Glutamatergic neuron (in vitro differentiated cells): ENCODE measurements around the gene ZNF438. TPM values are rescaled to one million over a fixed set of nuclear protein-coding genes. Genes with fewer than 3 reads are reported as not detected.

Experiments used
- DNase-seq: peaks from one replicate; pipeline ENCODE4 v3.0.0; 2022
- H3K27ac Mint-ChIP-seq: one replicate; pipeline ENCODE4 v1.8.0; 2020; ENCODE audit warnings: mild to moderate bottlenecking, mixed read lengths, inconsistent platforms; ENCODE audit not compliant: unreplicated experiment
- H3K27me3 Mint-ChIP-seq: one replicate; pipeline ENCODE4 v1.8.0; 2020; ENCODE audit warnings: mild to moderate bottlenecking, moderate library complexity, mixed read lengths, inconsistent platforms; ENCODE audit not compliant: unreplicated experiment
- H3K36me3 Mint-ChIP-seq: one replicate; pipeline ENCODE4 v1.8.0; 2020; ENCODE audit warnings: mild to moderate bottlenecking, mixed read lengths, inconsistent platforms; ENCODE audit not compliant: unreplicated experiment
- H3K4me1 Mint-ChIP-seq: one replicate; pipeline ENCODE4 v1.8.0; 2020; ENCODE audit warnings: mild to moderate bottlenecking, low read depth, mixed read lengths, inconsistent platforms; ENCODE audit not compliant: unreplicated experiment
- H3K4me3 Mint-ChIP-seq: one replicate; pipeline ENCODE4 v1.8.0; 2020; ENCODE audit warnings: mild to moderate bottlenecking, mixed read lengths, inconsistent platforms; ENCODE audit not compliant: unreplicated experiment
- H3K9me3 Mint-ChIP-seq: one replicate; pipeline ENCODE4 v1.8.0; 2020; ENCODE audit warnings: mild to moderate bottlenecking, moderate library complexity, mixed read lengths, inconsistent platforms; ENCODE audit not compliant: unreplicated experiment
- CTCF ChIP-seq: fragments of 200-600 bp; sonication (generic); IDR thresholded peaks from one replicate; pipeline ENCODE4 v1.5.0; 2021; ENCODE audit not compliant: partially characterized antibody, unreplicated experiment
- total RNA-seq: library from RNA; stranded (reverse); fragmentation: NEBNext Ultra II Directional; extraction: Animal tissue kit (Norgen Biotek cat#: 25700); gene quantifications from one replicate; pipeline ENCODE4 v1.2.1, GENCODE V29; 2021; ENCODE audit not compliant: unreplicated experiment

ZNF438 gene
- total RNA-seq, 1 donor from 2014 or later = 3.5 TPM

- no peaks in the 10 kb centered on the region for H3K27me3 Mint-ChIP-seq
- no peak overlapping the region for H3K4me3 Mint-ChIP-seq
- H3K4me1 Mint-ChIP-seq = no peaks in the 10 kb centered on the region
- no peaks in the 10 kb centered on the region for H3K36me3 Mint-ChIP-seq
- no peak for DNase-seq
- no peak for TF ChIP-seq CTCF
- no peak overlapping the region for H3K27ac Mint-ChIP-seq
- H3K9me3 Mint-ChIP-seq = no peaks in the 10 kb centered on the region
Observed at GRCh38 chr10:30973737-30974136, 57.9 kb downstream of the ZNF438 start.

- Mint-ChIP-seq H3K36me3 (no peaks in the 10 kb centered on the region), H3K27me3 (no peaks in the 10 kb centered on the region), H3K4me3 (no peak overlapping the region), H3K9me3 (no peaks in the 10 kb centered on the region), H3K27ac (no peak overlapping the region), H3K4me1 (no peaks in the 10 kb centered on the region)
- no peak for TF ChIP-seq CTCF
- DNase-seq = no peak
Observed at GRCh38 chr10:30970760-30971460, 60.8 kb downstream of the ZNF438 start.

DNA sequence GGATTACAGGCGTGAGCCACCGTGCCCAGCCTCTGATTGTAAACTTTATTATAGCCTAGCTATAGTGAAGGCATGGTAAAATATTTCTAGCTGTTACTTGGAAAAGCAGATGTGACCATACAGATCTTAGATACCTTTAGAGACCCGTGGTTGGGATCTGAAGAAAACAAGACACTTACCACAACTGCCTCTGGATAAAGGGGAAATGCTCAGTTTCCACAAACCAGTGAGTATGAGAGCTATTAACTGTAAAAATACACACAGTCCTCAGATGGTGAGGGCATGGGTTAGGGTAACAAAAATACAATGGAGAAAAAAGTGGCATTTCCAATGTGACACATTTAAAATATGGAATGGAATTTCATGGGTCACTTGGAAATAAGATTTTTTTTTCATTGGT, 63.0 kb downstream of the ZNF438 start:
- Mint-ChIP-seq H3K27me3 (no peaks in the 10 kb centered on the region), H3K4me3 (no peak overlapping the region), H3K27ac (no peak overlapping the region), H3K4me1 (no peaks in the 10 kb centered on the region), H3K9me3 (no peaks in the 10 kb centered on the region), H3K36me3 (no peaks in the 10 kb centered on the region)
- no peak for TF ChIP-seq CTCF
- DNase-seq = no peak

DNA sequence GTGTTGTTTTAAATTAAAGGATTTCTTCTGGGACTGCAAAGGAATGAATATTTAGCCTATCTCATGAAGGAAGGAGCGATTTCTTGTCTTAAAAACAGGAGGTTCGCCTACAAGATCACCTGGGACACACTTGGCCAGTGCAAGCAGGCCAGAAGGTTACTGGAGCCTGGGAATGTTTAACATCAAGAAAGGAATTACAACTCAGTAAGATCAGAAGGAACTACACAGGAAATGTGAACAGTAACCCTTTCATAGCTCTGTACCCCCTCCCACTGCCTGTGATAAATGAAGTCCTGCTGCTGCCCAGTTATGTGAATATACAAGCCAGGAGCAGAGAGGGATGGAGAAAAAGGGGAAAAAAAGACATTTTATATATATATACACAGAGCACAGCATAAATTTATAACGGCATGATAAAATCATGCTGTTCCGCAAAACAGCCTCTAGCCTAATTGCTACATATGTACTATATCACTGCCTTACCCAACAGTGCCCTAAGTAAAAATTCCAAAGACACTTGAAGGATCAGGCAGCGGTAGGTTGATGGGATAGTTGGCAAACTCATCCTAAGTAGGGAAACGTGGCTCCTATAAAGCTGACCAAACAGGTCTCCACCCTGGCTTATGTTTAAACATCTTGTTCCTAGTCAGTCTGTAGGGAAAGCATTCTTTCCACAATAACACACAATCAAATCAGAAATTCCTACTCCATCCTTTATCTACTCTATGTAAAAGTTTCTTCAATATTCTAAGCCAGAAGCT, 63.8 kb downstream of the ZNF438 start:
- no peak overlapping the region for H3K27ac Mint-ChIP-seq

More for the DNA sequence above, 63.8 kb downstream of the ZNF438 start:
- no peaks in the 10 kb centered on the region for H3K4me1 Mint-ChIP-seq
- no peak for DNase-seq
- H3K36me3 Mint-ChIP-seq = no peaks in the 10 kb centered on the region
- TF ChIP-seq CTCF = no peak
- H3K27me3 Mint-ChIP-seq = no peaks in the 10 kb centered on the region
- H3K9me3 Mint-ChIP-seq = no peaks in the 10 kb centered on the region
- no peak overlapping the region for H3K4me3 Mint-ChIP-seq
